HG03565 (cell line): Measurements from ENCODE around the gene AFMID.
"Not testable (repeated sequence)": the region's sequence is repeated elsewhere in the genome, so short reads cannot be mapped to it uniquely, and the experiment has no call there.

Source experiments
- ATAC-seq: cut with Tn5 transposase; IDR thresholded peaks from one replicate; pipeline ENCODE4 v1.9.1; 2021; ENCODE audit warnings: mild to moderate bottlenecking, moderate library complexity; ENCODE audit not compliant: unreplicated experiment

Gene AFMID

GRCh38 chr17:78252701-78253635 is 65.8 kb downstream of the AFMID start:
- no peak for ATAC-seq

- not testable (repeated sequence) for ATAC-seq
These were observed 66.4 kb downstream of the AFMID start for GRCh38 chr17:78253636-78253945.

GRCh38 chr17:78253946-78254672 is 66.9 kb downstream of the AFMID start:
- peak; percentile 26 for ATAC-seq

GRCh38 chr17:78255029-78255656 is 68.0 kb downstream of the AFMID start:
- no peak for ATAC-seq

GRCh38 chr17:78255953-78256706 is 69.0 kb downstream of the AFMID start:
- no peak for ATAC-seq

GRCh38 chr17:78256707-78257591 is 69.8 kb downstream of the AFMID start:
- ATAC-seq = no peak
